Chondrocyte (in vitro differentiated cells): ENCODE data around the gene SLC5A6. TPM values are rescaled to one million over a fixed set of nuclear protein-coding genes. Genes with fewer than 3 reads are reported as not detected.

Experiments
- DNase-seq: peaks from one replicate; pipeline ENCODE4 v3.0.0; 2021; ENCODE audit warnings: mixed read lengths, low spot score
- H3K27ac Mint-ChIP-seq: one replicate; pipeline ENCODE4 v1.8.0; 2021; ENCODE audit warnings: mild to moderate bottlenecking, moderate library complexity, mixed read lengths; ENCODE audit not compliant: unreplicated experiment
- H3K27me3 Mint-ChIP-seq: 2 replicates; pipeline ENCODE4 v1.8.0; 2021; ENCODE audit warnings: low read depth, mixed read lengths
- H3K36me3 Mint-ChIP-seq: 2 replicates; pipeline ENCODE4 v1.8.0; 2021; ENCODE audit warnings: low read depth, mixed read lengths
- H3K4me1 Mint-ChIP-seq: 2 replicates; pipeline ENCODE4 v1.8.0; 2021; ENCODE audit warnings: low read depth, mild to moderate bottlenecking, mixed read lengths
- H3K4me3 Mint-ChIP-seq: one replicate; pipeline ENCODE4 v1.8.0; 2021; ENCODE audit warnings: mild to moderate bottlenecking, moderate library complexity, mixed read lengths; ENCODE audit not compliant: unreplicated experiment
- H3K9me3 Mint-ChIP-seq: 2 replicates; pipeline ENCODE4 v1.8.0; 2021; ENCODE audit warnings: low read depth, mixed read lengths
- CTCF ChIP-seq: fragments of 200-600 bp; sonication (generic); IDR thresholded peaks from 2 replicates; pipeline ENCODE4 v1.5.0; 2021; ENCODE audit warnings: antibody characterized with exemption, mild to moderate bottlenecking, moderate library complexity
- total RNA-seq: library from RNA; stranded (reverse); gene quantifications from 3 replicates; pipeline ENCODE4 v1.2.1, GENCODE V29; 2021

Gene SLC5A6
- total RNA-seq, 1 donor from 2014 or later: 24.3 TPM

- Mint-ChIP-seq H3K4me3 (no peak overlapping the region), H3K27ac (peak overlapping the region; percentile 81), H3K27me3 (peaks cover 12% of the 10 kb centered on the region), H3K36me3 (no peaks in the 10 kb centered on the region), H3K9me3 (no peaks in the 10 kb centered on the region), H3K4me1 (peaks cover 24% of the 10 kb centered on the region)
- no peak for DNase-seq
- no peak for TF ChIP-seq CTCF
Observed at GRCh38 chr2:27255187-27255586, 43.1 kb upstream of the SLC5A6 start.

DNA sequence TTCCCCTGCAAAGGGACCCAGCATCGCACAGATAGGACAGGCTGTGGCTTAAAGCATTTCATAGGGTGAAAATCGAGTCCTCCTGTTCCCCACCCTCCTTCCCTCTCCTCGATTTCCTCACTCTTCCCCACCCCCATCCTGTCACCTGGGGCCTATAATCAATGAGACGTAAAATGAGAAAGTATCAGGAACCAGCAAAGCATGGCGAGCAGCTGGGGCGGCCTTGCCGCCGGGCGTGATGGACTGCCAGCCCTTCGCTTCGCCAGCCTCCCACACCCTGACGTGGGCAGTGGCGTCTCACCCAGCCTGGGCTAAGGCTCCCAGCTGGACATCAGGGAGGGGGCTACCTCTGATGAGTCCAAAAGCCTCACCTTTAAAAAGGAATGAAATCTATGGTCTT, 39.7 kb upstream of the SLC5A6 start:
- Mint-ChIP-seq H3K4me1 (peaks cover 41% of the 10 kb centered on the region), H3K36me3 (no peaks in the 10 kb centered on the region), H3K4me3 (no peak overlapping the region), H3K27ac (no peak overlapping the region), H3K27me3 (no peaks in the 10 kb centered on the region), H3K9me3 (no peaks in the 10 kb centered on the region)
- peak; percentile 57 for DNase-seq
- no peak for TF ChIP-seq CTCF

DNA sequence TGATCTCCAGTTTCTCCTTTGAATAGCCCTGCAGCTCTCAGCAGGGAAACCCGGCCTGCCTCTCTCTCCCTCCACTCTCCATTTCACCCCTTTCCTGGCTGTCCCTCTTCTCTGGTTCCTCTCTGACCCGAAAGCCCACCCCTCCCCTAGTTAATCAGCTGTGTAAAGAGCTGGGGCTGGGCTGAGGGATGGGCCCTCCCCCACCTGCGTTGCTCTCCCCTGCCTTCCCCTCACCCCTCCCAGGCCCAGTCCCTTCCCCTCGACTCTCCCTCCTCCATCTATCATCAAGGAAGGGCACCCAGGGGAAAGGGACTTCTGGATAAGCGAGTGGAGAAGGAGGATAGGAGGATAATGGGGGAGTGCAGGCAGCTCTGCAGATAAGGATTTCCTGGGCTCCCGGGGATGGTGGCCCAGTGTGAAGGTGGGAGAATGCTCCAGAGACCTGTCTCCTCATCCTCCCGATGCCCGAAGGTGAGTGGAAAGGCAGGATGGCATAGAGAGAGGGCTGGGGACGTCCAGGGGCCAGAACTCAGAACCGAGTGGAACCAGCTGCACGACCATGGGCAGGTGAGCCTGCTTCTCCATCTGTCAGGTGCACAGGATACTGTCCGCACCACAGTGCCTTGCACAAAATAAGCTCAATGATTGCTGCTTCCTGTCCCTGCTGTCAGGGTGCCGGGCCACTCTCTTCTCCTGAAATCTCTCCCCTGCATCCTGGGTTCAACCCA, 38.7 kb upstream of the SLC5A6 start:
- no peaks in the 10 kb centered on the region for H3K9me3 Mint-ChIP-seq
- H3K4me1 Mint-ChIP-seq: peaks cover 32% of the 10 kb centered on the region
- no peak overlapping the region for H3K4me3 Mint-ChIP-seq
- H3K27me3 Mint-ChIP-seq: no peaks in the 10 kb centered on the region
- no peak for TF ChIP-seq CTCF
- H3K36me3 Mint-ChIP-seq: no peaks in the 10 kb centered on the region
- DNase-seq: peak; percentile 55
- no peak overlapping the region for H3K27ac Mint-ChIP-seq

GRCh38 chr2:27249891-27250651, 38.0 kb upstream of the SLC5A6 start:
- peak; percentile 79 for TF ChIP-seq CTCF
- Mint-ChIP-seq H3K4me3 (no peak overlapping the region), H3K36me3 (no peaks in the 10 kb centered on the region), H3K27me3 (no peaks in the 10 kb centered on the region), H3K9me3 (no peaks in the 10 kb centered on the region), H3K27ac (no peak overlapping the region), H3K4me1 (peaks cover 25% of the 10 kb centered on the region)
- peak; percentile 91 for DNase-seq

DNA sequence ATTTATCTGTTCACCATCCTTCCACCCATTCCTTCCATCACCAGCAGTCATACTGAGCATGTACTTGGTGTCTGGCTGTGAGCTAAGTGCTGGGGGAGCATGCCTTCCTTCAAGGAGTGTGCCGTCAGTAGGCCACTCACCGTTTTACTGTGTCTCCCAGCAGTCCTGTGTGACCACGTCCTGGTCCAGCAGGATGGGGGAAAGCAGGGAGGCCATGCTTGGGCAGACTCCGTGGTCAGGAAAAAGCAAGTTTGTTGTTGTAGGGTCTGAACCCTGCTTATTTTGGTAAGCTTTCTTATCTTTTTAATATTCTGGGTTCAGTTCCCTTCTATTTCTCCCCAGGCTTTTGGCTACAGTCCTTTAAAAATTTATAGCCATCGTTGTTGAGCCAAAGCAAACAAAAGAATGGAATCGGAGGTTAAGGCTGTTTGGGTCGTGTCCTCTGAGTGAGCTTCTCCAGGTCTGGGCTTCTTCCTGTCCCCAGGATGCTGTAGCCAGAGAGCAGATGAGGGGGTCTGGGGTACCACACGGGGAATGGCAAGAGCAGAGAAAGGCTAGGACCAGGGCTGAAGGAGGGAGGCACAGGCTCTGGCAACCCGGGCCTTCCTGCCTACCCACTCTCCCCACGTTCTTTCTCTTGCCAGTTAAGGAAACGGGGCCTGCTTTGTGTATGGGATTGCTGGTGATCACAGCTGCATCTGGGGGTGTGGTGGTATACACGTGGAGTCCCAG, 37.3 kb upstream of the SLC5A6 start:
- no peak for DNase-seq
- no peak for TF ChIP-seq CTCF
- H3K4me1 Mint-ChIP-seq: peaks cover 17% of the 10 kb centered on the region

More for the DNA sequence above, 37.3 kb upstream of the SLC5A6 start:
- Mint-ChIP-seq H3K36me3 (peaks cover 1% of the 10 kb centered on the region), H3K4me3 (no peak overlapping the region), H3K27me3 (no peaks in the 10 kb centered on the region), H3K27ac (peak overlapping the region; percentile 37), H3K9me3 (no peaks in the 10 kb centered on the region)
